Measurements from ENCODE around the gene KAZALD1.

KAZALD1 gene, protein sequence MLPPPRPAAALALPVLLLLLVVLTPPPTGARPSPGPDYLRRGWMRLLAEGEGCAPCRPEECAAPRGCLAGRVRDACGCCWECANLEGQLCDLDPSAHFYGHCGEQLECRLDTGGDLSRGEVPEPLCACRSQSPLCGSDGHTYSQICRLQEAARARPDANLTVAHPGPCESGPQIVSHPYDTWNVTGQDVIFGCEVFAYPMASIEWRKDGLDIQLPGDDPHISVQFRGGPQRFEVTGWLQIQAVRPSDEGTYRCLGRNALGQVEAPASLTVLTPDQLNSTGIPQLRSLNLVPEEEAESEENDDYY

DNA sequence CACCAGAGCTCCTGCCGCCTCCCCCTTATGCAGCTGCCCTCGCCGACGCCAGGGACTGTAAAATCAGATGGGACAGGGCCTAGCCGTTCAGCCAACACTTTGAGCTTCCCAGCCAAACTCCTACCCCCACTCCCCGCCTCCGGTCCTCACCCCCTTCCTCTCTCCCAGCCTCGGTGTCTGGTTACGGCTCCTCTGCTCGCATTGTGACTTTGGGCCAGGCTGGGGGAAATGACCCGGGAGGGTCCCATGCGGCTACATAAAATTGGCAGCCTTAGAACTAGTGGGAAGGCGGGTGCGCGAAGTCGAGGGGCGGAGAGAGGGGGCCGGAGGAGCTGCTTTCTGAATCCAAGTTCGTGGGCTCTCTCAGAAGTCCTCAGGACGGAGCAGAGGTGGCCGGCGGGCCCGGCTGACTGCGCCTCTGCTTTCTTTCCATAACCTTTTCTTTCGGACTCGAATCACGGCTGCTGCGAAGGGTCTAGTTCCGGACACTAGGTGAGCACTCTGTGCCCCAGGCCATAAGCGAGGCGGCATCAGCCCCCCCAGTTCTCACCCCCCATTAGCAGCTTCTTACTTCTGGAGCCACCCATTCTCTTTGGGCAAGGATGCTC is at the start of gene KAZALD1:
Gene KAZALD1 (plus strand): TSS at position 366 of the 608 bp plus-strand sequence. CDS start 604 bp downstream, outside the sequence.
- DNase-seq, result no peak

DNA sequence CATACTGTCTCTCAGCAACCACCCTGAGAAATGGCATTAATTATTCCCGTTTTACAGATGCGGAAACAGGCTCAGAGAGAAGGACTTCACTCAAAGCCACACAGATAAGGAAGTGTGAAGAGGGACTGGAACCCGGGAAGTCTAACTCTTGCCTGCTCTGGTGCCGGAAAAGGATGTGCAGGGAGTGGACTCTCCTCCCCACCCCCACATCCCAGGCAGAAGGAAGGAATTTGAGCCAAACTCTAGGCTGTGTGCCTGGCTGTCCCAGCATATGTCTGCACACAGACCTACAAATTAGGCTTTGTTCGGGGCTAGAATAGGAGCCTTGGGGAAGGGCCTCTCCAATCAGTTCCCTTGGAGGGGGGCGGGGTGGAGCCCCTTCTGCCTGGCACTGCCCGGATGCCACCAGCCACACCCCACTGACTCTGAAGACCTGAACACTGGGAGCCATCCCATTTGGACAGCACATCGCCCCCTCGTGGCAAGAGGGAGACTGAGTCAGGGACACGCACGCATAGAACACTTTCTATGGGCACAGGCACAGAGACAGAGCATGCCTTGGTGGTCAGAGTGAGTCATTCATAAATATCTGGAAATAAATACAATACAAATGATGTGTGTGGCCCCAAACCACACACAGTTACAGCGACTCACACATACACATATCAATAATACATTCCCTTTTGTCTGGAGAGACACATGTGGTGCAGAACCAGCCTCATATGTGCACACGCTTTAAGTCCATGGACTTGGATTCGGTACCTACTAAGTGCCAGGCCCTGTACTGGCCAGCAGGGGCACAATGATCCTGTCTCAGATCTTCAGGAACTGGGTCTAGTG is 49.0 kb upstream of the KAZALD1 start:
- peak in 13 of 14 donors; percentile 45 to 96 (median 88) for DNase-seq

DNA sequence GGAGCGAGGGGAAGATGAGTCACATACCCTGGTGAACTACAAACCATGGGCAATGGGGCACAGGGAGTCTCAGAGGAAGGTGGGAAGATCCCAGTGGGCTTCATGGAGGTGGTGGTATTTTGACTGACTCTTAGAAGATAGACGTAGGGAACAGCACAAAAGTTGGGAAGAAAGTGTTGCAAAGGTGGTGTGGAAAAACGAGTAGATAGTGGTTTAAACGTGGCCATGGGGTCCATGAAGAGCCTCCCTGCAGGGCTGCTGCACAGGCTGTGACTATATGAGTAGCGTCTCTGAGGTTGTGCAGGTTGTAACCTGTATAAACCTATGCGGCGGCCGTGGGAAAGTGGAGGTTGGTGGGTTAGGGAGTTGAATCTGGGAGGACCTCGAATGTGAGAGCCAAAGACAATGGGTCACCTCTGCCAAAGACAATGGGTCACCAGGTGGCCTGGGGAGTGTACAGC is 48.4 kb upstream of the KAZALD1 start:
- peak in 1 of 14 donors; percentile 40 for DNase-seq

DNA sequence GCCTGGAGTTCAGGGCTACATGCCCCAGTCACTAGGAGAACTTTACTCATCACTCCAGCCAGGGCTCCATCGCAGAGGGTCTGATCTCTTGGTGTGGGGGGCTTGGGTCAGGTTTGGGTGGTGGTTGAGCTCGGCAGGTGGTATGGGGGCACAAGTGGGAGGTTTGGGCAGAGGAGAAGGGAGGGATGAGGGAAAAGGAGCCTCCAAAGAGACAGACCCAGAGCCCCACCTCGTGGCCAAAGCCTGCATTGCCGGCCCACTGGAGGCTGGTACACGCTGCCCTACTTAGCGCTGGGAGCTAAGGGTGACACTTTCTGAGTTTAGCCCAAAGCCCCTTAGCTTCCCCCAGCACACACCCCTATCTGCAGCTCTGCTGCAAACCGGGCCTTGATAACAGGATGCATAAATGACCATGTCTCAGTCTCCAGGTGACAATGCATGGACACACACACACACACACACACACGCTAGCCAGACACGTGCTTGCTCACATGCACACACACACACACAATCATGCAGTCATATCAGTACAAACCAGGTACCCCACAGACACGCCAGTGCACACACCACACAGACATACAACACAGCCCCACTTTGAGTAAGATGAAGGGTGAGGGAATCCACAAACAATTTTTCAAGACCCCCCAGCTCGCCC is 47.4 kb upstream of the KAZALD1 start:
- DNase-seq, result peak in 13 of 14 donors; percentile 20 to 82 (median 63)

DNA sequence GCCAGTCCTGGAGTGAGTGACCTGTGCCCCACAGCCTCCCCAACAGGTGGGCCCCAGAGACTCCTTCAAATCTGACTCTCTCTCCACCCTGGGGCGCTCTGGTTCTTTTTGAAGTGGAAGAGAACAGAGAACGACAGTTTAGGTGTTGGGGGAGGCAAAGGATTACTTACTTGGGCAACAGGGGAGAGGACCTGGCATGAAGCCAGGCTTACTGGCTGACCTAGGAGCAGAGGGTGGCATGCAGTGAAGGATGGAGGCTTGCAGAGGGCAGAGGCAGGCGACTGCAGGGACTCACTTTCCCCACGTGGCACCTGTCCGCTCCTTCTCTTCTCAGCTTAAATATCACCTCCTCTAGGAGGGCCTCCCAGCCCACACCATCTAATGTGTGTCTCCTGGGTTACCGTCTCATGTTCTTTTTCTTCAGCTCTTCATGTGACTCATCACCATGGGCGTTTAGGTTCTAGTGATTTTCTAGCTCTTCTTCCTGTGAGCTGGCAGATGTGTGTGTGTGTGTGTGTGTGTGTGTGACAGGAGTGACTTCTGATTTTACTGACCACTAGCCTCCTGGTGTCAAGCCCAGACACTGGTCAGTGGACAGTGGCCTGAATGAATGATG is 46.7 kb upstream of the KAZALD1 start:
- DNase-seq, result no peak

DNA sequence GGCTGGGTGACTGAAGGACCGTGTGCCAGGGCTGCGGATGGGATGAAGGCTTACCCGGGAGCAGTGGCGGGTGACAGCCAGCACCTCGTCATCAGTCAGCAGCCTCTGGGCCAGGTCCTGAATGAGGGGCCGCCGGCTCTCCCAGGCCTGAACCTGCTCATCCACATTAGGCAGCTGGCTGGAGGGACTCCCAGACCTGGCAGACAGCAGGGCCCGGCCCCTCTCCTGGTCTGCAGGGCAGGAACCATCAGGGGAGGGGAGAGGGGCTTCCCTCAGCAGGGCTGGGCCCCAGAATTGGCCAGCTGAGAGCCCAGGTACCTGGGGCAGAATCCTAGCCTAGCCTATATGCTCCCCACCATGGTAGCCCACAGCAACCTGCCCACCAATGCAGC is 46.2 kb upstream of the KAZALD1 start:
- no peak for DNase-seq

DNA sequence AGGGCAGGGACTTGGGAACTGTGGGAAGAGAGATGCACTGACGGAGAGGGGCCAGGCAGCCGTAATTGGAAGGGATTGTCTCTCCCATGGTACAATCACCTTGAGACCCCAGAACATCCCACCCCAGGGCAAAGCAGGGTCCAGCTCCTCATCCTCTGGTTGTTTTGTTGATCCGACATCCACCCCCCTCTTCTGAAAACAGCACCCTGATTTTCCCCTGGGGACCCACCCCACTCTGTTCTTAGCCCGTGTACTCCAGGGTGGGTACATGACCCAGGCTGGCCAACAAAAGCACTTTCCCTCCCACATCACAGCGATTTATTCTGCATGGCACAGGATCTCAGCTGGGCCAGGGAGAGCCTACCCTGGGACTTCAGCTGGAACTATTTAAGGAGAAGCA is 45.0 kb upstream of the KAZALD1 start:
- DNase-seq, result no peak

DNA sequence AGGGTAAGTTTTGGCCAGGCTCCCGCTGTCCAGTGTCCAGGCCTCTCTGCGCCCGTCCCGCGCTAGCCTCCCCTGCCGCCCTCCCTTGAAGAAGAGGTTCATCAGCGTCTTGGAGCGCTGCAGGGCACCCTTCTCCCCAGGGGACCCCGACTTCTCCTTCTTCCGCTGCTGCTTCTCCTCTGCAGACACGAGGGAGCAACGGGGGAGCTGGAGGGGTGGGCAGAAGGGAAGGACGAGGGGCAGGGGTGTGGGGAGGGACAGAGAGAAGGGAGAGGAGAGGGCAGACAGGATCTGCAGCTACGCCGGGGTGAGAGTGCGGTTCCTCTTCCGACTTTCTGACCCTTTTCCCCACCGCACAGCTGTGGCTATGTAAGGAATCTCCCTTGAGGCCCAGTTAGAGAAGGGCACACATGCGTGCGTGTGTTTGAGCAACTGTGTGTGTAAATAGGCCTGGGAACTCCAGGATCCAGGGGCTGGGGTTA is 43.6 kb upstream of the KAZALD1 start:
- no peak for DNase-seq

DNA sequence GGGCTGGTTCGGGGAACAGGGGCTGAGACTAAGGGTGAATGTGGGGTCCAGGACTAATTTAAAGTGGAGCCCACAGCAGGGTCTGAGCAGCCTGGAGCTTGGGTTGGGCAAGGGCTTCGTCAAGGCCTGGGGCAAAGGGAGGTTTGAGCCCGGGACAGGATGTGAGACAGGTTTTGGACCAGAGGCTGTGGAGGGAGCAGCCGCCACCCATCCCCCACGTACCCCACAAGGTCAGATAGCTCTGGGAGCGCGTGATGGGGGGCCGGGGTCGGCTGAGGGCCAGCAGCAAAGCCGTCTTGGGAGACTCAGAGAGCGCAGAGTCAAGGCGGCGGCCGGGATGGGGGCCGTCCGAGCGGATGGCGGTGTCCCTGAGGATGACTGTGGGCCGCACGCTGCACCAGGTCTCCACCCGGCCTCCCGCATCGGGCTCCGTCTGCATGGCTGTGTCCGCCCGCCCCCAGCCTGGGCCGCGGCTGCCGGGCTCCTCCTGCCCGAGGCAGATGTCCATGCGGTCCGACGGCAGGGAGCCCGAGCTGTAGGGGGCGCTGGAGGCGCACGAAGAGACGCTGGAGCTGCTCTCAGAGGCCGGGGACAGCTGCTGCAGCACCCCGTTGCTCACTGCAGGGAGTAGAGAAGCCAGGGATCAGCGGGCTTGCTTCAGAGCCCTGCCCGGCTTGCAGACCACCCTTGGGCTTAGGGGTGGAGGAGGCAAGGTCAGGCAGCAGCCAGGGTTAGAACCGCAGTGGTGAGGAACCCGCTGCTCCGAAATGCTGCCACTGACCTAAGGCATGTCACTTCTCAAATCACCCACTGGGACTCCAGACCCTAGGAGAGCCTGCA is 43.0 kb upstream of the KAZALD1 start:
- peak in 11 of 14 donors; percentile 18 to 77 (median 56) for DNase-seq

DNA sequence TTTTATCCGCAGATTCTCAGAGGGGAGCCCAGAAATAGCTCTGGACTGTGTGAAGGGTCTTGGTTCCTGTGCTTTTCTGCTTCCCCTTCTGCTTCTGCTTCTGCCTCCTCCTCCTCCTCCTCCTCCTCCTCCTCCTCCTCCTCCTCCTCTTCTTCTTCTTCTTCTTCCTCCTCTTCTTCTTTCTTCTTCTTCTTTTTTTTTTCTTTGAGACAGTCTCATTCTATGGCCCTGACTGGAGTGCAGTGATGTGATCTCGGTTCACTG is 42.4 kb upstream of the KAZALD1 start:
- no peak for DNase-seq

DNA sequence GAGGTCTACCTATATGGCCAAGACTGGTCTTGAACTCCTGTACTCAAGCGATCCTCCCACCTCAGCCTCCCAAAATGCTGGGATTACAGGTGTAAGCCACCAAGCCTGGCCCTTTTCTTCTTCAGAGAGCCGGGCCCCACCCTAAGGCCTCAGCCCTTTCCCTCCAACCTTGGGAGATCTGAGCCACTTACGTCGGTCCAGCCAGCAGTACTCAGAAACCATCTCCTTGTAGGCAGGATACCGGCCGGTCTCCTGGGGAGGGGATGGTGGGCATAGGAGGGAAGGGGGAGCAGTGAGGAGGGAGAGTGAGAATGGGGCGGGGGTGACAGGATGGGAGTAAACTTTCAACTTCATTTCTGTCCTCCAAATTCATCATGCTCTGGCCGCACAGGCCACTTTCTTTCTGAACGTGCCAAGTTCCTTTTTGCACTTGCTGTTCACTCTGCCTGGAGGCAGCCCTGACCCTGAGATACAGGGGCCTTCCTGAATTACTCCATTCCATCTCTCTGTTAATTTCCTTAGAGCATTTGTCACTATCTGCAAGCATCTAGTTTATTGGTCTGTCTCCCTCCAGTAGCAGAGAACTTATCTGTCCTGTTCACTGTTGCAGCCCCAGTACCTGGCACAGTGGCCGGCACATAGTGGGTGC is 41.2 kb upstream of the KAZALD1 start:
- no peak for DNase-seq

DNA sequence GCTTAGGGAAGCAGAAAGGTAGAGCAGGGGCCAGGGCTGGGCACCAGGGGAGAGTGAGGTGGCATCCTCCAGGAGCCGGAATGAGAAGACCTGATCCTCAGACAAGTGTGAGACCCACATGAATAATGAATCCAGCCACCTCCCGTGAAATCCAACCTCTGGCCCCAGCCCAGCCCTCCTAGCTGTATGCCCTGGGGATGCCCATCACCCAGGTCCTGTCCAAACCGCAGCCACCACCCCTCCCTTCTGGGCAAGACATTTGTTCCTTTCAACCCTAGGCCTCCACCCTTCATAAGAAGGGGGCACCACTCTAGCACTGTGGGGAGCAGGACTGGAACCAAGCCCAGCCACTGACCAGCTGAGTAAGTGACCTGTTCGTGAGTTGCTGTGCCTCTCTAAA is 40.5 kb upstream of the KAZALD1 start:
- no peak for DNase-seq

DNA sequence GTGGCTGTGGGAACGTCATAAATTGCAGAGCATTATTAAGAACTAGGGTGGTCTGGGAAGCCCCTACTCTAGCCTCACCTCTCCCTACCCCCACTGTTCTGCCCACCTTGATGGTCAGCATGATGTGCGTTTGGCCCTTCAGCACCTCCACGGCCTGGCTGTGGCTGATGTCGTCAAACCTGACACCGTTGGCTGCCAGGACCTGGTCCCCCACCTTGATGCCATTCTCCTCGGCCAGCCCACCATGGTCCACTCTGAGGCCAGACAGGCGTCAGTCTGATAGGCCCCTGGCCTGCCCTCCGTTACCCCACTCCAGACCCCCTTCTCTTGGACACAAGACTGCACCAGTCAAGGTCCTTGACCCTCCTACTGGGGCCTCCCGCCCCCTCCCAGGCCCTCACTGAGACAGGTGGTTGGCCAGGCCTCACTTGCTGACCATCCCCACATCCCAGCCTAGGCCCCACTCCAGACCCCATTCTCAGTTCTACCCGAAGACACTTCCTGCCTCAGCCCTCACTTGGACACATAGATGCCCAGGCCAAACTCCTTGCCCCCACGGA is 40.0 kb upstream of the KAZALD1 start:
- DNase-seq, result no peak

DNA sequence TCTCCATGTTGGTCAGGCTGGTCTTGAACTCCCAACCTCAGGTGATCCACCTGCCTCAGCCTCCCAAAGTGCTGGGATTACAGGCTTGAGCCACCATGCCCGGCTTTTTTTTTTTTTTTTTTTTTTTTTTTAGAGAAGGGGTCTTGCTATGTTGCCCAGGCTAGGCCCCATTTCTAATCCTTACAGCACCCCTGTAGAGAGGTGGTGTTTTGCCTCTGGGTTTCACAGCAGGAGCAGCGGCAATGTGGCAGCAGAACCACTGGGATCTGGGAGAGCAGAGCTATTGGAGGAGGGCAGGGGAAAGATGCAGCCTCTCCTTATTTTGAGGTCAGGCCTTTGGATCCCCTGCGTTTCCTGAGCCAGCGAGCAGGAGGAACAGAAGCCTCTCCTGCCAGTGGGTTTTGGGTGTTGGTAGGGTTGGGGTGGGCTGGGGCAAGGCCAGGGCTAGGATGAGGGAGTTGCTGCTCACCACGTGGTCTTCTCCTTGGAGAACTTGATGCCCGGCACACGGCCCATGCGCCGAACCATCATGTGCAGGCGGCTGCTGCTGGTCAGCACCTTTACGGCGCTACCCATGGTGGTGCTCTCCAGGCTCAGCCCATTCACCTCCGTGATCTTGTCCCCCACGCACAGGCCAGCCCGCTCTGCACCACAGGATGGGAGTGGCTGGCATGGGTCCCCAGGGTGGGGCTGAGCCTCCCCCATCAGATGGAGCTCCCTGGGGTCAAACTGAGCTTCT is 38.7 kb upstream of the KAZALD1 start:
- DNase-seq, result no peak

DNA sequence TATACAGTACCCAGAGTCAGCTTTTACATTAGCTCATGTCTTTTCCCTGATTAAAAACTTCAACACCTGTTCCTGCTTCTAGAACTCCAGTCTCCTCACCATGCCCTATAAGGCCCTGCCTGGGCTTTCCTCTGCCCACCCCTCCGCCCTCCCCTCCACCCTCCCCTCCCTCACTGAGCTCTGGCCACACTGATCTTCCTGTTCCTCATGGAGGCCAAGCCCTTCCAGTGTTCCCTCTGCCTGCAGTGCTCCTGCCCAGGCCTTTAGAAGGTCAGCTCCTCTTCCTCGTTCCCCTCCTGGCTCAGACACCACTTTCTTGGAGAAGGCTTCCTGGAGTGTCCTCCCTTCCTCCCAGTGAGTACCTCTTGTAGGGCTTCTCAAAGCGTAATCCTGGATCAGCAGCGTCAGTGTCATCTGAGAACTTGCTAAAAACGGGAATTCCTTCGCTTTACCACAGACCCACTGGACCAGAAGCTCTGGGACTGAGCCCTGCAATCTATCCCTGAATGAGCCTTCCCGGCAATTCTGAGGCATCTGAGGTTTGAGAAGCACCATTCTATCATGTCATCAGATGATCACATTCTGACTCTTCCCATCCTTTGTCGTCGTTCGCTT is 34.6 kb upstream of the KAZALD1 start:
- no peak for DNase-seq

DNA sequence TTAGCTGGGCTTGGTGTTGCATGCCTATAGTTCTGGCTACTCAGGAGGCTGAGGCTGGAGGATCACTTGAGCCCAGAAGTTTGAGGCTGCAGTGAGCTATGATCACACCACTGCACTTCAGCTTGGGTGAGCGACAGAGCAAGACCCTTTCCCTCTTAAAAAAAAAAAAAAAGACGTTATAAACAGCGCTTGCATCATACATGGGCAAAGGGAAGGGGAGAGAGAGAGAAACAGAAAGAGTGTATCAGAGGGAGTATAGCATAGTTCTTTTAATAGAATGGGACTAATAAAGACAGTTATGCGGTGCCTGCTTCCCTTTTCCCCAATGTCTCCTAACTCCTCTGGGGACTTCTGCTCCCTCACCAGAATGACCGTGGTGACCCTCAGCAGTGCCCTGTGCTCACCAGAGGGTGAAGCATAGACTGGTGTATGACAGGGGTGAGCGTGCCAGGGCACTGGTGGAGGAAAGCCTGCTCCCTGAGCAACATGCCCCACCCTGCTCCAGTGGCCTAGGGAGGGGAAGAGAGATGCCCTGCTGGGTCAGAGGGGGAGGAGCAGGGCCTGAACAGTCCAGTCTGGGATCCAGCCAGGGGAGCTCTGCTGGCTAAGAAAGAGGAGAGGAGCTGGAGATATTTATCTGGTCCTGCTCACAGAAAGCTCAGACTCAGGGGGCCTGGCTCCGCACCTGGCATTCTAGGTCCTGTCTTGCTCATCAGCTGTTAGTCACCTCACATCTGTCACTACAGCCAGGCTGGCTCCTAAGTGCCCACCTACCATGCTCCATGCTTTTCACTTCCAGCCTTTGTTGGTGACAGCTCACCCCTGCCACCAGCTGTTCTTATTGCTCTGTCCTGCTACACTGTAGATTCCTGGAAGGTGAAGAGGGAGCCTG is 33.1 kb upstream of the KAZALD1 start:
- DNase-seq, result no peak

DNA sequence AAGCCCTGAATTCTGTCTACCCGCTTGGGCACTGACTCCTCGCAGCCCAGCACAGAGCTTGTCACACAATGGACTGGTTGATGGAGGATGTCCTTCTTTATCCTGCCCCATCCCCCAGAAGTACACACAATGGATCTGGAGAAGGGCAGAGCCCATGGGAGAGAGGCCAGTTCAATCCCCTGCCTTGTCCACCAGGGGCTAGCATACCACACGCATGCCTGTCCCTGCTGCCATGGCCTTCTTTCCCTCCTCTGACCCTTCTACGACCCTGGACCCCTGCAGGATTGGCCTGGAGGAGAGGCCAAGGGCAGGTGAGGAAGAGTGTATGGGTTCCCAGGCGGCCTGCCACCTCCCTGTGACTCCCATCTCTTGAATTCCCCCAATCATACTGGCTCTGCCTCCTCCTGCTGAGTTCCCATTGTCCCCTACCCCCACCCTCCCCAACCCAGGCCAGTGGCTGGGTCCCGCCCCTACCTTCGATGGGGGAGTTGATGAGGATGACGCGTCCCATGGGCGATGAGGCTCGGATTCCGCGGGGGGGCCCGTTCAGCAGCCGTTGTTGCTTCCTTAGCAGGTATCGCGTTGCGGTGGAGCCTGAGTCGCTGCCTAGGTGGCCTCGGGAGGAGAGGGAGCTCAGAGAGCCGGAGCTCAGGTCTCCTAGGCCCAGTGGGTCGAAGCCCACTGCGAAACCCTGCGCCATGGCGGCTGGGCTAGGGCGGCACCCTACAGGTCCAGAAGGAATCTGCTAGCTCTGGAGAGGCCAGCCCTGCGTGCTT is 32.1 kb upstream of the KAZALD1 start:
- peak in 1 of 14 donors; percentile 18 for DNase-seq

Measured in C1 segment of cervical spinal cord (tissue), 14 donors.